ENCODE measurements around the gene RGS14. TPM values are rescaled to one million over a fixed set of nuclear protein-coding genes. Genes with fewer than 3 reads are reported as not detected.
A peak's percentile ranks its signal among the peaks of the same experiment; 100 is the strongest.
"Not testable (repeated sequence)": the region's sequence is repeated elsewhere in the genome, so short reads cannot be mapped to it uniquely, and the experiment has no call there.

Gene RGS14
- total RNA-seq, 1 experiment from 2014 or later: 18.1 TPM

DNA sequence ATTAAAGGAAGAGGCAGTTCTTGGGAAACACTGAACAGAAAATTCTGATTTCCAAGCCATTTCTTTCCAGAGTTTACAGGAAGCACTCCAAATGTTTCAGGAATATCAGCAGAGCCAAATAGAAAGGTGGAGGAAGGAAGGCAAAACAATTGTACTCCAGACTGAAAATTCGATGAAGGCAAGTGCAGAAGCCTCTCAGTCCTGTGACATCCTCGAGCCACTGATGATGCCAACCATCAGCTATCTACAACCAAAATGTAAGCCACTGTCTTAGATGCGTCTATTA is 8.4 kb upstream of the RGS14 start:
- no peak for DNase-seq (ENCODE audit: low read depth)

DNA sequence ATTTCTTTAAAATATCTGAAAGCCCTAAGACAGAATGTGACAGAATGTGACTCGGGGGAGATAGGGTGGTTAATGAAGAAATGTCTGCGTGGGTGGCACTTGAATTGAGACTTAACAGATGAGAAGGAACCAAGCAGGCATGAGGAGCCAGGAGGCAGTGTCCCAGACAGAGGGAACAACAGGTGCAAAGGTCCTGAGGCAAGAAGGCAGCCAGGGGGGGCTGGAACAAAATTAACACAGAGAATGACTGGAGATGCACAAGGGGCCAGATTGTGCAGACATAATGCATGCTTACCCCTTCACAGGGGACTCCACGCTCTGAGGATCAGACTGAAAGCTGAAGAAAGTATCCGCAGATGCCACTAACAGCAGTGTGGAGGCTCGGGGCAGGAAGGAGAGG is 8.0 kb upstream of the RGS14 start:
- DNase-seq (ENCODE audit: low read depth): no peak

DNA sequence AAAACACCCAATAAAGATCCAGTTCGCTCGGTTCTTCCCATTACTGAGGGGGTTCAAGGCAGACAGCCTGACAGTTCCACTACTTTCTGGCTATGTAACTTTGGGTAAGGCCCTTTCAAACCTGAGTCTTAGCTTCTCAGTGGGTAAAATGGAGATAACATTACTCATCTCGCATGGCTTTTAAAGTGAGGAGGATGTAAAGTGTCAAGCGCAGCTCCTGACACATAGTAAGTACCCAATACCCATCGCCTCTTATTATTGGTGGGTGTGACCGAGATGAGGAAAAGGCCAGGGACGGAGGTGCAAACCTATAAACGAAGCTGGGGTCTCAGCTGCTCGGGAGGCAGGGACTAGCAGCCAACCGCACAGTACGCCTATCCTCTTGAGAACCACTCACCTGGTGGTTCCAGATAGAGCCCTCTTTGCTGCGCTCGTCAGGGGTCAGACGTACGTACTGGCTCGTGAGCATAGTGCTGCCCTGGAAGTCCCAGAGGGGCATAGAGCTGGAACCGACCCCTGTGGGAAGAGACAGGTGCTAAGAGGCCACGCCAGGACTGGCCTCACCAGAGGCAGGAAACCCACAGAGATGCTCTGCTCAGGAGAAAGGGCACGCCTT is 6.8 kb upstream of the RGS14 start:
- DNase-seq (ENCODE audit: low read depth): no peak

DNA sequence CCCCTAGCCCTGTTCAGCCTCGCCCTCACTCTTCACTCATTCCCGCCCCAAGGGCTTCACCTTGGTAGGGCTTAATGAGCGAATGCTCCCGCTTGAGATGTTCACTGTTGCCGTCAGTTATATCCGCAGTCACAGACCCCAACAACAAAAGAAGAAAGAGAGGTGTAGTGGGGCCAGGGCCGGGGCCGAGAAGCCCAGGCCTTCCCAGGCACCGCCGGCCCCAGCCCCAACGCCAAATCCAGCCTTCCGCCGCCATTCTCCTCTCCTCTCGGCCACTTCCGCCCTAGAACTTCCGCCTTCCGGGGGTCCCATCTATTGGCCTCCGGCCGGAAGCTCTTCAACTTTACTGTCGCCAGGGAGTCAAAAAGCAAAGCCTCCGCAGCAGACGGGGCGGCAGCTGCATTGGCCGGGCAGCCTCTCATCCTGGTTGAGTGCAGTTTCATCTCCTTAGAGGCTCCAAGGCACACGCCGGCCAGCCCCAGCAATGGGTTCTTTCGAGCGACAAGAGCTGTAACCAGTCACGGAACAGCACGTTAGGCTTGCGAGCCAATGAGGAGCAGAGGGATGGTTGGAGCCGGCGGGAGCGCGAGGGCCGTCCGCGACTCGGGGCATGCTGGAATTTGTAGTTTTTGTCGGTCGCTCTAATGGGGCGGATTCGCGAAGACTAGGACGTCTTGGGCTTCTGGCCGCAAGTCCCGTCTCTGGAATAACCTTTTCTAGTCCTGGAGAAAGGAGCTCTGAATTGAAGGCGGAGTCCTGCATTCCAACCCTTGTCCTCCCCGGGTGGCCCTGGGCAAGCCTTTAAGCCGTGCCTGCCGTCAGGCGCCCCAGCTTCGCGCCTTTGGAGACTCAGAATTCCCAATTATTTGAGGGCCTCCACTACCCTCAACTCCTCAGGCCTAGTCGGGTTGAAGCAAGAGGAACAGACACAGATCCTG is 6.1 kb upstream of the RGS14 start, which contains the start of gene LMAN2:
TSS of gene LMAN2 (minus strand) at position 277 of the 938 bp plus-strand sequence. CDS start at position 256, 21 bp downstream.
- peak; percentile 98 for DNase-seq (ENCODE audit: low read depth)

- DNase-seq (ENCODE audit: low read depth): no peak
These were observed 4.6 kb upstream of the RGS14 start for GRCh38 chr5:177353093-177353492.

- DNase-seq (ENCODE audit: low read depth): no peak
These were observed 3.5 kb upstream of the RGS14 start for GRCh38 chr5:177354256-177354655.

DNA sequence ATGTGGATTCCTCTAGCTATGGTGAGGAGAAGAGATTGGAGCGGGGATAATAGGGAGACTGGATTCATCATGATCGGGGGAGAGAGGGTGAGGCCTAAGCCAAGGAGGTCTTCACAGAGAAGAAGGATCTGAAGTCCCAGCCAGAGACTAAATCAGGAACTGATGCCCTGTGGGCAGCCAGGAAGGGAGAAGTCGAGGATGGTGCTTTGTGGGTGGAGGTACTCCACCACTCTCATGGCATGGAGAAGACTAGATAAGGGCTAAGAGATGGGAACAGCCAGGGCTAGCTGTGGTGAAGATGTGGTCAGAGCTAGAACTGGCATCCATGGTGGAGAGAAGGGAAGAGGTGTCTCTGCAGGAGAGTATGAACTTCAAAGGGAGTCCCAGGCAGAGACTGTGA is 3.0 kb upstream of the RGS14 start:
- no peak for DNase-seq (ENCODE audit: low read depth)

- DNase-seq (ENCODE audit: low read depth): no peak
These were observed 2.4 kb upstream of the RGS14 start for GRCh38 chr5:177355162-177355867.

GRCh38 chr5:177355868-177356168 is 1.9 kb upstream of the RGS14 start:
- DNase-seq (ENCODE audit: low read depth): no peak

GRCh38 chr5:177356746-177357145 is 978 bp upstream of the RGS14 start:
- DNase-seq (ENCODE audit: low read depth): no peak

DNA sequence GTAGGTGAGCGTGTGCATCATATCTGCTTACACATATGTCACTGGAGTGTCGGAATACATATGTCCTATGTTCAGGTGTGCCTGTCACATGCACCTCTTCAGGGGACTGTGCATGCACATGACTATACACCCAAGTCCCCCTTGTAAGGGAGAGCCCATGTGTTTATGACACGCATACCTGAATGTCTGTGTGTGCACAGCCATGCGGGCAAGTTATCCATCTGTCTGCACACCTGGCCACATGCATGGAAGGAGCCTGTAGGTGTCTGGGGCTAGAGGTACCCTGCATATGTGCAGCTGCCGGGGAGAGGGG is 622 bp upstream of the RGS14 start:
- DNase-seq (ENCODE audit: low read depth): no peak

GRCh38 chr5:177358370-177358819 is 671 bp downstream of the RGS14 start:
- no peak for DNase-seq (ENCODE audit: low read depth)

- no peak for DNase-seq (ENCODE audit: low read depth)
These were observed 1.7 kb downstream of the RGS14 start for GRCh38 chr5:177359451-177359851.

DNA sequence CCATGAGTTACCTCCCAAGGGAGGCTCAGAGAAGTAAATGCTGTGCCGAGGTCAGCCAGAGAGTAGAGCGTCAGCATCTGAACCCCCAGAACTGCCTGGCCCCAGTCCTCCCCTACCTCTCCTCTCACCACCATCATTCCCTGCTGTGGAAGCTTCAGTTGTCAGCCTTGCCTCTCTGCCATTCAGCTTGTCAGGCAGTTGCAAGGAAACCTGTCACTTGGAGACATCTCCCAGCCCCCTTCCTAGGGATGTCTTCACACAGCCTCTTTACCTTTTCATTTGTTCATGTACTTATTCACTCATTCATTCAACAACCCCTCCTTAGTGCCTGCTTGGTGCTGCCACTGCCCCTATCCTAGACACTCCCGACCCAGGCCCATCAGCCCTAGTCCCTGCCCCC is 2.1 kb downstream of the RGS14 start:
- DNase-seq (ENCODE audit: low read depth): no peak

- not testable (repeated sequence) for DNase-seq (ENCODE audit: low read depth)
These were observed 3.0 kb downstream of the RGS14 start for GRCh38 chr5:177360740-177361139.

DNA sequence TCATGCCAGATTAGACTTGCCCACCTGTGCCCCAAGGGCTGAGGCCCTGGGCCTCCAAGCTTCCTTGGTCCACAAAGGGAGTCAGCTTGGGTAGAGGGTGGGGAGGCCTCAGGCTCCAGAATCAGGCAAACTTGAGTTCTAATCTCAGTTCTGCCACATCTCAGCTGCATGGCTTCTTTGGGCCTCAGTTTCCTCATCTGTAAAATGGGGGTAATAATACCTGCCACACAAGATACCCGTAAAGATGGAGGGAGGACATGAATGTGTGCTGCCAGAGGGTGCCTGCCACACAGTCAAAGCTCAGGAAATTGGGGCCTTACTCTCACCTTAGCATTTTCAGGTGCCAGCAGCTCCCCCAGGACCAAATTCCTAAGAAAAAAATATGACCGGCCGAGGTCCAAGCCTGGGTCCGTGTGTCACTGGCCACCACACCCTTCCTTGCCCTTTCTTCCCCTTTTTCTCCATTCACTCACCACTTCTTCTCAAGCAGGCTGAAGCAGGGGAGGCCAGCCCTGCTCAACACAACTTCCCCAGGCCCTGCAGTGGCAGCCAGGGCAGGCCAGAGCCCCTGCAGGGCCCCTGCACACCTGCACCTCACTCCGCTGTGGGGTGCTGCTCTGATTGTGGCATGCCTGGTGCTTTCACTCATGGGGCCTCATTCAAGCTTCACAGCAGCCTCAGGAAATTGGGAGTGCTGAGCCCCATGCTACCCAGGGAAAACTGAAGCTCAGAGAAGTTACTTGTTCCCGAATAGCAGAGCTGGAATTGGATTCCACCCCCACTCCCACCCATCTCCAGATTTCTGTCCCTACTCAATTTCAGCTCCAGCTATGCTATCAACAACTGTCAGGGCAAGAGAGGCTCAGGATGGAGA is 3.9 kb downstream of the RGS14 start:
- DNase-seq (ENCODE audit: low read depth): no peak

DNA sequence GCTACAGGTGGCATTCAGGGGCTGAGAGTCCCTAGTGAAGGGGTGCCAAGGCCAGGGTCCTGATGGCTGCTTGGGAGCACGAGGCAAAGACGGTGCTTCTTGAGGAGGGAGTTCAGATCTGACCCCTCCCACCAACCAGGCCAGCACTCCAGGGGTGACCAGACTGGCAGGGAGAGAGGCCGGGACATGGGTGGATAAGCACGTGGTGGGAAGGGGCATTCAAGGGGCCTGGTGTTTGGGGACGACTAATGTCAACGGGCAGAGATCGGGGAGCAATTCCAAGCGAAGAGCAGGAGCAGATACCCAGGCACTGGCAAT is 4.5 kb downstream of the RGS14 start:
- no peak for DNase-seq (ENCODE audit: low read depth)

DNA sequence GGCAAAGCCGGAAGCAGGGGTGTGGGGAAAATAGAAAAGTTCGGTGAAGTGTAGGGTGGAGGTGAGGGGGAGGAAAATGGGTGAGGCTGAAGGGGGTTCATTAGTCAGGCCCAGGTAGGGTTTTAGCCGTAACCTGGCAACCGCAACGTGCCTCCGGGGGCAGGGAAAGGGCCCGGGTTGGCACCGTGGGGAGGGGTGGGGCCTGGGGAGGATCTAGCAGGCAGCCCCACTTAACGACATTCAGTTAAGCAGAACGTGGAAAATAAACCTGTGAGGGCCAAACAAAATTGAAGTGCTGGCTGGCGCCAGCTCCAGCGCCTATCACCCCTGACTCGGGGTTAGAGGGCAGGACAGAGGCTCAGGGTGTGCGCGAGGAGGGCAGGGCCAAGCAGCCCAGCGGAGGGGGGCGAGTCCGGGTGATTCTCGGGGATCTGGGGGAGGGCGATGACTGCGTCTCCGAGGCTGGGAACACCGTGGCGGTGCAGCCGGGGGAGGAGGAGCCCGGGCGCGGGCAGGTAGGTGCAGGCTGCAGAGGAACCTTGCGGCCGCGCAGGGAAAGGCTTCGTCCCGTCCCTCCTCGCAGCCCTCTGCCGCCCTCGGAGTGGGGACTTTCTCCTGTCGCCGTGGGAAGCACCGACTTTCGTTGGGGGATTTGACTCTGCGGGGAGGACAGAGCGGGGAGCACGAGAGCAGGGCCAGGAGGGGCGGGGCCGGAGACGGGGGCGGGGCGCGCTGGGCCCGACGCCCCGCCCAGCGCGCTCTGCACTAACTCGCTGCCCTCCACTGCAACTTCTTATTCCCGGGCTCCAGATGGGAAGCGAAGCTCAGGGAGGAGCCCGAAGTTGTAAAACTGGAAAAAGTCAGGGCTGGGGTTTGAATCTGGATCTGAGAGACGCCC is 5.1 kb downstream of the RGS14 start:
- DNase-seq (ENCODE audit: low read depth): peak; percentile 60

GRCh38 chr5:177363565-177363964 is 5.8 kb downstream of the RGS14 start:
- DNase-seq (ENCODE audit: low read depth): no peak

DNA sequence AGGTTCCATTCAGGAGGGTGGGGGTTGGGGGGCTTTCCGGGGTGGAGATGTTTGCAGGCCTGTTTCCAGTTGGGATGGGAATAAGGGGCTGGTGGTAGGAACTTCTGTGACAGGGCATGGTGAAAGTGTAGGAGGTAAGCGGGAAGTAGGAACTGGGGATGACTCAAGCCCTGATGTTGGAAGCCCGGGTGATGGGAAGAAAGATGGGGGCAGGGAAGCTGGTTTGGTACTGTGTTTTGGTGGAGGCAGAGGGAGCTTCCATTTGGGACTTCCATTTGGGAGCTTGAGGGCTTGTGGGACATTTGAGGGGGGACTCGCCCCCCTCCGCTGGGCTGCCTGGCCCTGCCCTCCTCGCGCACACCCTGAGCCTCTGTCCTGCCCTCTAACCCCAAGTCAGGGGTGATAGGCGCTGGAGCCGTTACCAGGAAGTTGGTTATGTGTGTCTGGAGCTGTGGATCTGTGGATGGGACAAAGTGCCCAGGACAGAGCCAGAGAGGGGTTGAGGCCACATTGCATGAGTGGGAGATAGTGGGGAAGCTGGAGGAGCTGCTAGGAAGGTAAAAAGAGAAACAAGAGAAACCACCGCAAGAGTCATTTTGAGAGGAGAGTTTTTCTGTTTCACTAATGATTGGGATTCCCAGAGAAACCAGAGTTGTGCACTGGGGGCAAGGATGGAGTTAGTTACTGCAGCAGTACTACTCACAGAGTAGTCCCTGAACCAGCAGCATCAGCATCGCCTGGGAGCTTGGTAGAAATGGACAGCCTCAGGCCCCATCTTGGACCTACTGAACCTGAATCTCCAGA is 6.6 kb downstream of the RGS14 start:
- peak; percentile 43 for DNase-seq (ENCODE audit: low read depth)
